Measurements from ENCODE around the gene SLC16A10. TPM values are rescaled to one million over a fixed set of nuclear protein-coding genes. Genes with fewer than 3 reads are reported as not detected.

Gene SLC16A10
- total RNA-seq, 2 donors from 2014 or later, result 24.4 to 32.4 TPM

DNA sequence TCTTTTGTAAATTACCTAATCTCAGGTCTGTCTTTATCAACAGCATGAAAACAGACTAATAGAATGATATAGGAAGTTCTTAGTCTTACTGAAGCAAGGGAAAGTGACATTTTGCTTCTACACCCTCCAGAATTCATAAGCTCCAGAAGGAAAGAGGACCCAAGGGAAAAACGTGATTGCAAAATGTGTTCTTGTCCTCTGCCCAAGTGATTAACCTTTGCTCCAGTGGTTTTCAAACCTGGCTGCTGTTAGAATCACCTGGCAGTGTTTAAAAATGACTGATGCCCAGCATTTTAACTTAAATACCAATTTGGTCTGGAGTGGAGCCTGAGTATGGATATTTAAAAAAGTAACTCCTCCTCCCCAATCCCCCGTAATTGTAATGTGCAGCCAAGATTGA is 191.4 kb downstream of the SLC16A10 start:
- peaks cover 21% of the 10 kb centered on the region for H3K36me3 ChIP-seq
- DNase-seq (ENCODE audit: low spot score) (no peak), ATAC-seq (ENCODE audit: insufficient number of reproducible peaks, low FRiP score, low read depth) (no peak)
- no peaks in the 10 kb centered on the region for H3K27me3 ChIP-seq (replicated peaks; ENCODE audit: insufficient read depth)
- no peaks in the 10 kb centered on the region for H3K4me1 ChIP-seq (ENCODE audit: control insufficient read depth in 1 of 2, low read depth in 2 of 2)
- no peak overlapping the region for H3K27ac ChIP-seq
- H3K4me3 ChIP-seq, result no peak overlapping the region
- peaks cover 18% of the 10 kb centered on the region for H3K9me3 ChIP-seq
- TF ChIP-seq, protein P1, sequence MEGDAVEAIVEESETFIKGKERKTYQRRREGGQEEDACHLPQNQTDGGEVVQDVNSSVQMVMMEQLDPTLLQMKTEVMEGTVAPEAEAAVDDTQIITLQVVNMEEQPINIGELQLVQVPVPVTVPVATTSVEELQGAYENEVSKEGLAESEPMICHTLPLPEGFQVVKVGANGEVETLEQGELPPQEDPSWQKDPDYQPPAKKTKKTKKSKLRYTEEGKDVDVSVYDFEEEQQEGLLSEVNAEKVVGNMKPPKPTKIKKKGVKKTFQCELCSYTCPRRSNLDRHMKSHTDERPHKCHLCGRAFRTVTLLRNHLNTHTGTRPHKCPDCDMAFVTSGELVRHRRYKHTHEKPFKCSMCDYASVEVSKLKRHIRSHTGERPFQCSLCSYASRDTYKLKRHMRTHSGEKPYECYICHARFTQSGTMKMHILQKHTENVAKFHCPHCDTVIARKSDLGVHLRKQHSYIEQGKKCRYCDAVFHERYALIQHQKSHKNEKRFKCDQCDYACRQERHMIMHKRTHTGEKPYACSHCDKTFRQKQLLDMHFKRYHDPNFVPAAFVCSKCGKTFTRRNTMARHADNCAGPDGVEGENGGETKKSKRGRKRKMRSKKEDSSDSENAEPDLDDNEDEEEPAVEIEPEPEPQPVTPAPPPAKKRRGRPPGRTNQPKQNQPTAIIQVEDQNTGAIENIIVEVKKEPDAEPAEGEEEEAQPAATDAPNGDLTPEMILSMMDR (IDR thresholded peaks at IDR 0.05), result no peak

DNA sequence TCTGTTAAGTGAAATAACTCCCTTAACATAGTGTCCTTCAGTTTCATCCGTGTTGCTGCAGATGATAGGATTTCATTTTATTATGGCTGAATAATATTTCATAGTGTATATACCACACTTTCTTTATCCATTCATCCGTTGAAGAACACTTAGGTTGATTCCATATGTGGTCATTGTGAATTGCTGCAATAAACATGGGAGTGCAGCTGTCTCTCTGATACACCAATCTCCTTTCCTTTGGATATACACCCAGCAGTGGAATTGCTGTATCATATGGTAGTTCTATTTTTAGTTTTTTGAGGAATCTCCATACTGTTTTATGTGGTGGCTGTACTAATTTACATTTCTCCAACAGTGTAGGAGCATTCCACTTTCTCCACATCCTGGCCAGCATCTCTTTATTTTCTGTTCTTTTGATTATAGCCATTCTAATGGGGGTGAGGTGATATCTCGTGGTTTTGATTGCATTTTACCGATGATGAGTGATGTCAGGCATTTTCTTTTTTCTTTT is 193.2 kb downstream of the SLC16A10 start:
- no peaks in the 10 kb centered on the region for H3K9me3 ChIP-seq
- no peak overlapping the region for H3K27ac ChIP-seq
- H3K4me3 ChIP-seq, result no peak overlapping the region
- TF ChIP-seq, protein P1 (IDR thresholded peaks at IDR 0.05), result no peak
- no peaks in the 10 kb centered on the region for H3K4me1 ChIP-seq (ENCODE audit: control insufficient read depth in 1 of 2, low read depth in 2 of 2)
- no peaks in the 10 kb centered on the region for H3K27me3 ChIP-seq (replicated peaks; ENCODE audit: insufficient read depth)
- peaks cover 13% of the 10 kb centered on the region for H3K36me3 ChIP-seq
- no peak for DNase-seq (ENCODE audit: low spot score)
- ATAC-seq (ENCODE audit: insufficient number of reproducible peaks, low FRiP score, low read depth), result no peak

Other genes starting within 250 kb of the SLC16A10 start
- 100 to 1,000 TPM in 1 of 2 donors, 10 to 100 TPM in 1; 49.5 to 120 TPM for gene AMD1, start 212.7 kb upstream of the SLC16A10 start, total RNA-seq
- gene GTF3C6, start 128.8 kb upstream of the SLC16A10 start, total RNA-seq, result 10 to 100 TPM; 18.0 to 30.3 TPM
- 10 to 100 TPM; 13.9 to 37.0 TPM for gene RPF2, start 105.5 kb upstream of the SLC16A10 start, total RNA-seq

All from thoracic aorta (tissue), 2 donors.